GM19372 (cell line): ENCODE results near the gene PPARD.
"Not testable (repeated sequence)": the region's sequence is repeated elsewhere in the genome, so short reads cannot be mapped to it uniquely, and the experiment has no call there.

ENCODE experiments used
- ATAC-seq: cut with Tn5 transposase; IDR thresholded peaks from one replicate; pipeline ENCODE4 v1.9.1; 2021; ENCODE audit warnings: mild to moderate bottlenecking, low read depth, moderate library complexity; ENCODE audit not compliant: unreplicated experiment

Gene PPARD

DNA sequence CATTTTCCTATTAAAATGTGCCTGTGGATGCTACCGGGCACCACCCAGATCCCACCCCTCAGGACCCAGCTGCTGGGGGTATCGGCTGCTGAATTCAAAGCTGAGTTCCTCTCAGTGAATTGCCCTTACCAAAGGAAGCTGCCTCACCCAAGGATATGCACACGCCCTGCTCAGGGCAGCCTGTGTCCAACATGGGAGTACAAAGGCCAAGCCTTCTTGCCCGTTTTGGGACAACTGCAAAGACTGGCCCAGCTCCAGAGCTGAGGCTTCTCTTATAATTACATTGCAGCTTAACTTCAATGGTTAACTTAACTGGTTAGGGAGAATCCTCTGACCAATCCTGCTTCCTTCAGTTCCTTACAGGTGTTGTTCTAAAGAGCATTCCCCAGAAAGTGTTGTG lies 89.9 kb downstream of the PPARD start:
- ATAC-seq = no peak

DNA sequence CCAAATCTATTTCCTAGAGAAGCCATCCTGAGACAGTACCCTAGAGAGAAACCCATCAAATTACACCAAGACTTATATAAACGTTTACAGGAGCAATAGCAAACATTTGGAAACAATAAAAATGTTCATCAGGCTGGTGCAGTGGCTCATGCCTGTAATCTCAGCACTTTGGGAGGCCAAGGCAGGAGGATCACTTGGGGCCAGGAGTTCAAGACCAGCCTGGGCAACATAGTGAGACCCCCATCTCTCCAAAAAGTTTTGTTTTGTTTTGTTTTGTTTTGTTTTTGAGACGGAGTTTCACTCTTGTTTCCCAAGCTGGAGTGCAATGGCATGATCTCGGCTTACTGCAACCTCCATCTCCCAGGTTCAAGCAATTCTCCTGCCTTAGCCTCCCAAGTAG lies 90.3 kb downstream of the PPARD start:
- ATAC-seq = not testable (repeated sequence)

- ATAC-seq = no peak
Measured at GRCh38 chr6:35435074-35435837, 92.9 kb downstream of the PPARD start.

GRCh38 chr6:35436071-35436857 lies 93.9 kb downstream of the PPARD start:
- ATAC-seq = no peak

- not testable (repeated sequence) for ATAC-seq
Measured at GRCh38 chr6:35438378-35439065, 96.2 kb downstream of the PPARD start.

DNA sequence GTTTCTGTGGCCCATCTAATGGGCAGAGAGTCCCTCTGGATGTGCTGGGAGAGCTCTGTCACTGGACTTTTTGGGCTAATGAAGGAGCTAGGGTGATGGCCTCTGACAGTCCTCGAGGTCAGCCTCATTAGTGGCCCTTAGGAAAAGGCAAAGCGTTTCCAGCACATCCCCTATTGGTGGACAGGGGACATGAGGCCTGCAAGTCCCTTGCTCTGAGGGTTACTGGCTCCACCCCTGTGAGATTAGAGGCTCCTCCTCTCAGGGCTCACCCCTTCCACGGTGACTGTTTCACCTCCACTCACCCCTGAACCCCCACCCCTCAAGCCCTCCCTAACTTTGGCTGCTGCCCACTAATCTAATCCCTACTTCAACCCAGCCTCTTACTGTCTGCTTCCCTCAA lies 97.0 kb downstream of the PPARD start:
- ATAC-seq = no peak

DNA sequence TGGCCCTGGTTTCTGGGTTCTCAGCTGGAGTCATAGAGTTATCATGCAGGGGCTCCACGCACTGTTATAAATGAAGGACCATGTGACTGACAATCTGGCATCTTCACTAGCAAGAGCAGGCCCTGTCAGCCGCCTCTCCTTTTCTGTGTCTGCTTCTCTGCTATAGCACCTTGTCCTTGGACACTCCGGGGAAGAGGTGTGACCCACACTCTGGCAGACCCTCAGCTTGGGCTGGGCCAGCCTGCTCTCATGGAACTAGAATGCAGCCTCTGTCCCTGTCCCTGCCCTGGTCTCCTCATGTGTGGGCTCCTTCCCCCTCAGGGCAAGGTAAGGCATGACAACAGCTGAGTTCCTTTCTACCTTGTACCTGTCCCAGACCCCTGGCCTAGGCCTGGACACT lies 98.8 kb downstream of the PPARD start:
- no peak for ATAC-seq

DNA sequence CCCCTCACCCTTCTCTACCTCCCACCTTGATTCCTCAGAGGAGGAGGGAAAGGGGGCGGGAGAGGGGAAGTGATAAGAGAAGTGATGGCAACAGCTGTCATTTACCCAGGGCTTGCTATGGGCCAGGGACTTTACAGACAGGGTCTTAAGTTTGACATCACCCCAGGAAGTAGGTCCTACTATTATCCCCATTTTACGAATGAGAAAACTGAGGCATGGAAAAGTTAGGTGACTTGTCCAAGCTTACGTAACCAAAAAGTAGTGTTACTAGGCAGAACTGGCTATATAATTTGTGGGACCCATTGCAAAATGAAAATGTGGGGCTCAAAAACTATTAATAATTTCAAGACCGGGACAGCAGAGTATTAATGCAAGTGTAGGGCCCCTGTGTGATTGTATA lies 99.3 kb downstream of the PPARD start:
- ATAC-seq = no peak

- no peak for ATAC-seq
Measured at GRCh38 chr6:35442693-35443092, 100.3 kb downstream of the PPARD start.

DNA sequence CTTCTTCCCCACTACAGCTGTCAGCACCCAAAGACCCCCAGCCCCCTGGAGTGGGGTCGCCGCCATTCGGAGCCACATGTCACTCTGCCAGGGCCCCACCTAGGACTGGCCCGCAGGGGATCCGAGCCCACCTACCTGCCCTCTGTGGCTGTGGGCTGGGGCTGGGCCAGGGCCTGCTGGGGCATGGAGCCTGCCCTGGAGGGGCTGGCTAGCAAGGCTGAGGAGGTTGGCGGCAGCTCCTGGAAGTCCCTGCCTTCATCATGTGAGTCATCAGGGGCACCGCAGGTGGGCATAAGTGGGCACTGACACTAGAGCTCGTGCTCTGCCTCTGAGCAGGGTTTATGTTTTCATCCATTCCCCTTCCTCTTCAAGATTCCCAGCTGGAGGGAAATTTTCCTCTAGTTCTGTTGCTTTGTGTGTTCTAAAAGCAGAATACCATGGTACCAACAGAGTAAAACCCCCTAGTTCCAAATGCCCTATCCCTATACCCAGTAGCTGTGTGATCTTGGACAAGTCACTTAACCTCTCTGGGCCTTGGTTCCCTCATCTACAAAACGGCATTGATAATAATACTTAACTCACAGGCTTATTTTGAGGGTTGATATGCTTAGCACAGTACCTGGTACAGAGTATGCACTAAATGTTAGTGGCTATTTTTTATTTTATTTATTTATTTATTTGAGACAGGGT lies 101.1 kb downstream of the PPARD start:
- no peak for ATAC-seq

DNA sequence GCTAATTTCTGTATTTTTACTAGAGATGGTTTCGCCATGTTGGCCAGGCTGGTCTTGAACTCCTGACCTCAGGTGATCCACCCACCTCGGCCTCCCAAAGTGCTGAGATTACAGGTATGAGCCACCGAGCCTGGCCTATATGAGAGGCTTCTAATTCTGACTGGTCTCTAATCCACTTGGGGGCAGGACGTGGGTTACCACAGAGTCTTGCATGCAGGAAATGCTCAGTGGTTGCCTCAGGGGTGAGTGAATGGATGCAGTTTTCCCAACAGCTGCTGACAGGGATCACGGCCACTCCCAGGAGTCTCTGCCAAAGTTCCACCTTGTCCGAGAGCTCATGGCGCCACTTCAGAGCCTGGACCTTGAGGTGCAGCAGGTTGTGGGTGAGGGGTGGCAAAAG lies 103.3 kb downstream of the PPARD start:
- ATAC-seq = no peak

DNA sequence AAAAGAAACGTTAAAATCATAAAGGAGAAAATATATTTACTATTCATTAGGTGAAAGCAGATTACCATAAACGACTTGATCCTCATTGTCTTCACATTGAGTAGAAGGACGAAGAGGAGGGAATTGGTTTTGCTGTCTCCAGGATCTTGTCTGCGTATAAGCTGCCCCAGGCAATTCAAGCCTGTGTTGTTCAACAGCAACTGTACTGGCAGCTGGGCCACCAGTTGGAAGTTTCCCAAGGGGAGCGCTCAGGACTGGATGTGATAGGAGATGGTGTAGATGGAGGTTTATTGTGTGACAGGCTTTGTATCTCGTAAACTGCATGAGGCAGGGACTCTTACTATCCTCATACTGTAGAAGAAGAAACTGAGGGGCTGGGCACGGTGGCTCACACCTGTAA lies 105.8 kb downstream of the PPARD start:
- no peak for ATAC-seq

DNA sequence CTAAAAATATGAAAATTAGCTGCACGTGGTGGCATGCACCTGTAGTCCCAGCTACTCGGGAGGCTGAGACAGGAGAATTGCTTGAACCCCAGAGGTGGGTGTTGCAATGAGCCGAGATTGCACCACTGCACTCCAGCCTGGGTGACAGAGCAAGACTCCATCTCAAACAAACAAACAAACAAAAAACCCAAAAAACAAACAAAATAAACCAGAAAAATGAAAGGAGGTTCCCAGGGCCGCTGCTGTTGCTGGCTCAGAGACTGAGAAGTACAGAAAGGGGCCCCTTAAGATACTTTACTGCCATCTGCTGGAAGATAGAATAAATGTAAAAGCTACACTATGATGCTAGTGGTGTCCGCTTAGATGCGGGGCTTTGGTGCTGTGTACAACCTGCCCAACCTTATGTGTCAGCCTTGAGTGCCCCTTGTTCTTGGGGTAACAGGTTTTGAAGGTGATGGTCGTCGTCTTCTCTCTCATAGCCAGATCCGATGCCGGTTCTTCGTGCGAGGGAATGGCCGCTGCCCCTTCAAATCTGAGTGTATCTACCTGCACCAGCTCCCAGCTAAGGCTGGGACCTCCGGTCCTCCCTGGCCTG lies 107.0 kb downstream of the PPARD start:
- no peak for ATAC-seq

GRCh38 chr6:35451354-35452182 lies 109.2 kb downstream of the PPARD start:
- ATAC-seq = no peak

GRCh38 chr6:35452183-35453090 lies 110.1 kb downstream of the PPARD start, which contains the start of gene FANCE:
Gene FANCE, plus strand, starts transcription at chr6:35452338. Its CDS starts 208 bp downstream, at chr6:35452546.
- ATAC-seq = peak; percentile 89

DNA sequence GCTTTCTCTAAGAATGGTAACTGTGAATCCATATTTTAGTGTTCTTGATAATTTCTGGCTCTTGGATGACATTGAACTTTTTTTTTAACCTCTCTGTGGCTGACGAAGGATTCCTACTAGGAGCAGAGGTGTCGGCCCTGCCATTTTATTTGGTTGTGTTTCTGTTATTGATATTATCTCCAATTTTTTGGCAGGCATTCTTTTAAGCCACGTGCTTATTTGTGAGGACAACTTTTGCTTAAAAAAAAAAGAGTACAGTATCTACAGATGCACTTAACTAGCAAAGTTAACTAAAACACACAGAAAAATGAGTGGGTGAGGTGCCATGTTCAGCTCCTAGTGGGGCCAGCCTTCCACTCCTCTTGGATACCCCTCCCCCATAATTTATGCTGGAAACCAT lies 110.9 kb downstream of the PPARD start:
- no peak for ATAC-seq

DNA sequence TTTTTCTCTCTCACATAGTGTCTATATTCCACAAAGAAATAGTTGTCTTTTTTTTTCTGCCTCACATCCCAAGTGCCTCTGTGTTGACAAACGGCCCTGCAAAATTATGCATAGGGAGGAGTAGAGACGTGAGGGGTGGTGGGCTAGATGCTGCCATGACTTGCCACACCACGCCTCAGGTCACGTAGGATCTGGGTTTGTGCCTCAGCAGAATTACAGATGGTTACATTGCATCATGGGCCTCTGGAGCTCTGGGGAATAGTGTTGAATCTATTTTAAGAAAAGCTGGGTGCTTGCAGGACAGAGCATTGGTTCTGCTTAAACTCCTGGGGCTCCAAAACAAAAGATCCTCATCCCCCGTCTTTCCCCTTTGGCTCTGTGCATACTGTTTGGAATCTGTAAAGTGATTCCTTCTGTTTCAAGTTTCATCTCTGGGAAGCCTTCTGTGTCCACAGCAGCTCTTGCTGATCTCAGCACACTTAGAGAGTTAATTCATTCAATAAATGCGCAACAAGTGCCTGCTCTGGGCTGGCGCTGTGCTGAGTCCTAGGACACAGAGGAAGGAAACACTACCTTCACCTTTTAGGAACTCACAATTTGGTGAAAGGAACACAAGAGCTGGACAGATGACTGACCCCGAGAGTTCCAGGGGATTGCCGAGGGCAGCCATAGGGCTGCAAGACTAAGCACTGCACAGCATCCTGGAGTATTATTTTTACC lies 112.2 kb downstream of the PPARD start:
- no peak for ATAC-seq

DNA sequence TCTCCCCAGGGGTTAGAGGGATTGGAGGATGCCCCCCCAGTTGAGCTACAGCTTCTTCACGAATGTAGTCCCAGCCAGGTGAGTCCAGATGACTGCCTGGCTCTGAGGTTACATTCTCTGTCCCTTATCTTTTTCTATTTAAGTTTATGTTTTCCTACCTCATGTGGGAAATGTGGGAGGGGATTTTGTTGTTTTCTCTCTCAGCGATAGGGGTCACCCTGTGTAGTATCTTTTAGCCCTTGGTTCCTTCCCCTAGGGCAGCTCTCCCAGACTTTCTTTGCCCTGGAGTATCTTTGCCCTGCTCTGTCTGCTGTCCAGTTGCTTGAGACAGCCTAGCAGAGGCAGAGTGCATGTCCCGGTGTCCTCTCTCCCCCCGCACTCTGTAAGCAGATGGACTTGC lies 115.5 kb downstream of the PPARD start:
- no peak for ATAC-seq
